ENCODE measurements around the gene ZBED4. TPM values are rescaled to one million over a fixed set of nuclear protein-coding genes. Genes with fewer than 3 reads are reported as not detected.

ZBED4 gene
- total and polyA plus RNA-seq, 2 of the 13 experiments (the other 11 are each of a cell fraction or from before 2014, with no cell fraction given): 5.4 to 9.6 TPM

DNA sequence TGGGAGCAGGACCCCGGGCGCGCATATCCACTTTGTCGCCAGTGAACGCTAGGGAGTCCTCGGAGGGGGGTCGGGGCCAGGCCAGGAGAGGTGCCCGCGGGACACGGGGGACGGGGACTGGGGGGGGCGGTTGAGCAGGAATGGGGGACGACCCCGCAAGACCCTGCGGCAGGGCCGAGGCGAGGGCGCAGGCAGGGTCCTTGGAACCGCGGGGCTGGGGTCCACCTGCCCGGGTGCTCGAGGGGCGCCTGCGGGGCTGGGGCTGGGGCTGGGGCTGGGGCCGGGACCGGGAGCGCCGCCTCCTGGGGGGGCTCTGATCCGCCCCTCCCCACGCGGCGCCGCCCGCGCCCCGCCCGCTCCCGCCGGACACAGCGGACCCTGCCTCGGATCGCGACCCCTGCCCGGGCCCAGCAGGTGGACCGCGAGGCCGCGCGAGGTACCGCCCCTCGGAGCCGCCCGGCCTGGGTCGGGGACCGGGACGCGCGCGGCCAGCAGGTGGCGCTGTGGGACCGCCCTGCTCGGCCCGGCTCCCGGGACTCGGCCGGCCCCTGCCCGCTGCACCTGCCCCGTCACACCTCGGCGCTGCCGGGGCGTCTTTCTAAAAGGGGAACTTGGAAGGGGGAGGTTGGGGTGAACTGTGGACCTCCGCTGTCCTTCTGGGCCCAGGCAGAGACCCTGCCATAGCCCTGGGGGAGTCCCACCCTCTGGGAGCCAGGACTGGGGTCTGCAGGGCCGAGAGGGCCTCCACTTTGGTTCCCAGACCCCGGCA lies 75.8 kb downstream of the ZBED4 start (continued):
- TF ChIP-seq, protein P1, sequence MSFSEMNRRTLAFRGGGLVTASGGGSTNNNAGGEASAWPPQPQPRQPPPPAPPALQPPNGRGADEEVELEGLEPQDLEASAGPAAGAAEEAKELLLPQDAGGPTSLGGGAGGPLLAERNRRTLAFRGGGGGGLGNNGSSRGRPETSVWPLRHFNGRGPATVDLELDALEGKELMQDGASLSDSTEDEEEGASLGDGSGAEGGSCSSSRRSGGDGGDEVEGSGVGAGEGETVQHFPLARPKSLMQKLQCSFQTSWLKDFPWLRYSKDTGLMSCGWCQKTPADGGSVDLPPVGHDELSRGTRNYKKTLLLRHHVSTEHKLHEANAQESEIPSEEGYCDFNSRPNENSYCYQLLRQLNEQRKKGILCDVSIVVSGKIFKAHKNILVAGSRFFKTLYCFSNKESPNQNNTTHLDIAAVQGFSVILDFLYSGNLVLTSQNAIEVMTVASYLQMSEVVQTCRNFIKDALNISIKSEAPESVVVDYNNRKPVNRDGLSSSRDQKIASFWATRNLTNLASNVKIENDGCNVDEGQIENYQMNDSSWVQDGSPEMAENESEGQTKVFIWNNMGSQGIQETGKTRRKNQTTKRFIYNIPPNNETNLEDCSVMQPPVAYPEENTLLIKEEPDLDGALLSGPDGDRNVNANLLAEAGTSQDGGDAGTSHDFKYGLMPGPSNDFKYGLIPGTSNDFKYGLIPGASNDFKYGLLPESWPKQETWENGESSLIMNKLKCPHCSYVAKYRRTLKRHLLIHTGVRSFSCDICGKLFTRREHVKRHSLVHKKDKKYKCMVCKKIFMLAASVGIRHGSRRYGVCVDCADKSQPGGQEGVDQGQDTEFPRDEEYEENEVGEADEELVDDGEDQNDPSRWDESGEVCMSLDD (CRISPR knock-in tag; IDR thresholded peaks at IDR 0.05; ENCODE audit: borderline replicate concordance): no peak
- TF ChIP-seq TEAD2 (CRISPR knock-in tag; IDR thresholded peaks at IDR 0.05) (no peak), MED1 (CRISPR knock-in tag; IDR thresholded peaks at IDR 0.05) (no peak), ZNF512B (CRISPR knock-in tag; IDR thresholded peaks at IDR 0.05; ENCODE audit: borderline replicate concordance) (no peak), CCDC6 (CRISPR knock-in tag; IDR thresholded peaks at IDR 0.05) (peak; percentile 30; the same call in 1 of the 2 replicates), ZFX (CRISPR knock-in tag; IDR thresholded peaks at IDR 0.05; ENCODE audit: low read depth) (peak; percentile 21; the same call in 1 of the 2 replicates), ZNF563 (CRISPR knock-in tag; IDR thresholded peaks at IDR 0.05) (0 out of 2 replicates have a peak, but pooled peaks have one; percentile 40), ZKSCAN5 (CRISPR knock-in tag; IDR thresholded peaks at IDR 0.05) (no peak), ZNF75D (CRISPR knock-in tag; IDR thresholded peaks at IDR 0.05; ENCODE audit: borderline replicate concordance) (no peak), FIP1L1 (IDR thresholded peaks at IDR 0.05; ENCODE audit: borderline replicate concordance, insufficient read depth, low read depth, low read length) (no peak), ZNF660 (CRISPR knock-in tag; IDR thresholded peaks at IDR 0.05; ENCODE audit: borderline replicate concordance, low read depth) (no peak), ZNF446 (CRISPR knock-in tag; IDR thresholded peaks at IDR 0.05) (0 out of 2 replicates have a peak, but pooled peaks have one; percentile 37), ZNF34 (CRISPR knock-in tag; IDR thresholded peaks at IDR 0.05; ENCODE audit: borderline replicate concordance) (no peak), ZNF121 (CRISPR knock-in tag; IDR thresholded peaks at IDR 0.05) (peak; percentile 81; the same call in 1 of the 2 replicates)
- TF ChIP-seq, protein P2, sequence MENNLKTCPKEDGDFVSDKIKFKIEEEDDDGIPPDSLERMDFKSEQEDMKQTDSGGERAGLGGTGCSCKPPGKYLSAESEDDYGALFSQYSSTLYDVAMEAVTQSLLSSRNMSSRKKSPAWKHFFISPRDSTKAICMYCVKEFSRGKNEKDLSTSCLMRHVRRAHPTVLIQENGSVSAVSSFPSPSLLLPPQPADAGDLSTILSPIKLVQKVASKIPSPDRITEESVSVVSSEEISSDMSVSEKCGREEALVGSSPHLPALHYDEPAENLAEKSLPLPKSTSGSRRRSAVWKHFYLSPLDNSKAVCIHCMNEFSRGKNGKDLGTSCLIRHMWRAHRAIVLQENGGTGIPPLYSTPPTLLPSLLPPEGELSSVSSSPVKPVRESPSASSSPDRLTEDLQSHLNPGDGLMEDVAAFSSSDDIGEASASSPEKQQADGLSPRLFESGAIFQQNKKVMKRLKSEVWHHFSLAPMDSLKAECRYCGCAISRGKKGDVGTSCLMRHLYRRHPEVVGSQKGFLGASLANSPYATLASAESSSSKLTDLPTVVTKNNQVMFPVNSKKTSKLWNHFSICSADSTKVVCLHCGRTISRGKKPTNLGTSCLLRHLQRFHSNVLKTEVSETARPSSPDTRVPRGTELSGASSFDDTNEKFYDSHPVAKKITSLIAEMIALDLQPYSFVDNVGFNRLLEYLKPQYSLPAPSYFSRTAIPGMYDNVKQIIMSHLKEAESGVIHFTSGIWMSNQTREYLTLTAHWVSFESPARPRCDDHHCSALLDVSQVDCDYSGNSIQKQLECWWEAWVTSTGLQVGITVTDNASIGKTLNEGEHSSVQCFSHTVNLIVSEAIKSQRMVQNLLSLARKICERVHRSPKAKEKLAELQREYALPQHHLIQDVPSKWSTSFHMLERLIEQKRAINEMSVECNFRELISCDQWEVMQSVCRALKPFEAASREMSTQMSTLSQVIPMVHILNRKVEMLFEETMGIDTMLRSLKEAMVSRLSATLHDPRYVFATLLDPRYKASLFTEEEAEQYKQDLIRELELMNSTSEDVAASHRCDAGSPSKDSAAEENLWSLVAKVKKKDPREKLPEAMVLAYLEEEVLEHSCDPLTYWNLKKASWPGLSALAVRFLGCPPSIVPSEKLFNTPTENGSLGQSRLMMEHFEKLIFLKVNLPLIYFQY (CRISPR knock-in tag; IDR thresholded peaks at IDR 0.05; ENCODE audit: borderline replicate concordance): peak; percentile 71; the same call in 1 of the 2 replicates

All from HepG2 (cell line).